ENCODE data around the gene LVRN.

LVRN gene

DNA sequence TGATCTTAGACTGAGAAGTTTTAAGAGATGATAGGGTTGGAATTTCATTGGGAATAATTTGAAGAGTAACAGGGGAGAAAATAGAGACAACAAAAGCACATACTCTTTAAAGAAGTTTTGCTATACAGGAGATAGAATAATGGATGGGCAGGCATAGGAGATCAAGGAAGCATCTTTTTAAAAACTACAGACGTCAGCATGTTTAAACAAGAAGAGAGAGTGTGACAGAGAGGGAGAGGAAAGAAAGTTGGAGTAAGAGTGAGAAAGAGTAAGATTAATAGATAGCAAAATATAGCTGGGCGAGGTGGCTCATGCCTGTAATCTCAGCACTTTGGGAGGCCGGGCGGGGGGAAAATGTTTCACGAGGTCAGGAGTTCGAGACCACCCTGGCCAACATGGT is 5.3 kb upstream of the LVRN start:
- no peak for DNase-seq (ENCODE audit: low spot score)

GRCh38 chr5:115961381-115962238 is 665 bp upstream of the LVRN start:
- no peak for DNase-seq (ENCODE audit: low spot score)

DNA sequence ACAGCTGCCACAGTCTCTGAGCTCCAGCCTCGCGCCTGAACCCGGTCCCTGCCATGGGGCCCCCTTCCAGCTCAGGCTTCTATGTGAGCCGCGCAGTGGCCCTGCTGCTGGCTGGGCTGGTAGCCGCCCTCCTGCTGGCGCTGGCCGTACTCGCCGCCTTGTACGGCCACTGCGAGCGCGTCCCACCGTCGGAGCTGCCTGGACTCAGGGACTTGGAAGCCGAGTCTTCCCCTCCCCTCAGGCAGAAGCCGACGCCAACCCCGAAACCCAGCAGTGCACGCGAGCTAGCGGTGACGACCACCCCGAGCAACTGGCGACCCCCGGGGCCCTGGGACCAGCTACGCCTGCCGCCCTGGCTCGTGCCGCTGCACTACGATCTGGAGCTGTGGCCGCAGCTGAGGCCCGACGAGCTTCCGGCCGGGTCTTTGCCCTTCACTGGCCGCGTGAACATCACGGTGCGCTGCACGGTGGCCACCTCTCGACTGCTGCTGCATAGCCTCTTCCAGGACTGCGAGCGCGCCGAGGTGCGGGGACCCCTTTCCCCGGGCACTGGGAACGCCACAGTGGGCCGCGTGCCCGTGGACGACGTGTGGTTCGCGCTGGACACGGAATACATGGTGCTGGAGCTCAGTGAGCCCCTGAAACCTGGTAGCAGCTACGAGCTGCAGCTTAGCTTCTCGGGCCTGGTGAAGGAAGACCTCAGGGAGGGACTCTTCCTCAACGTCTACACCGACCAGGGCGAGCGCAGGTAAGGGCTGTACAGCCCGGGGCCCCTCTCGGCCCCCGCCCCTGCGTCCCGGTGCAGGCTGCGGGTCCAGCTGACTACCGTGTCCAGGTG is 509 bp downstream of the LVRN start:
- DNase-seq (ENCODE audit: low spot score) = peak; percentile 60

DNA sequence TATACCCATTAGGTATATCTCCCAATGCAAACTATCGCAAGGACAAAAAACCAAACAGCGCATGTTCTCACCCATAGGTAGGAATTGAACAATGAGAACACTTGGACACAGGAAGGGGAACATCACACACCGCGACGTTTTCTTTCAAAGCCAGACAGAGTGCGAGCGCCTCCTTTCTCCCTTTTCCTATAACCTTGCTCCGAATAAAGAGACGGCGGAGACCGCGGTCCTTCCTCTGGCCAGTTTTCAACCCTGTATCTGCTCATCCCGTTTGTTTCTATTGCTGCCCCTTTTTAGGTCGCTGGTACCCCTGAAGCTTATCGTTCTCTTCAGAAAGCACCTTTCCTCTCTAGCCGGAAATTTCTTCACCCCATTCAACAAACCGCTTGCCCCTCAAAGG is 1.3 kb downstream of the LVRN start:
- no peak for DNase-seq (ENCODE audit: low spot score)

DNA sequence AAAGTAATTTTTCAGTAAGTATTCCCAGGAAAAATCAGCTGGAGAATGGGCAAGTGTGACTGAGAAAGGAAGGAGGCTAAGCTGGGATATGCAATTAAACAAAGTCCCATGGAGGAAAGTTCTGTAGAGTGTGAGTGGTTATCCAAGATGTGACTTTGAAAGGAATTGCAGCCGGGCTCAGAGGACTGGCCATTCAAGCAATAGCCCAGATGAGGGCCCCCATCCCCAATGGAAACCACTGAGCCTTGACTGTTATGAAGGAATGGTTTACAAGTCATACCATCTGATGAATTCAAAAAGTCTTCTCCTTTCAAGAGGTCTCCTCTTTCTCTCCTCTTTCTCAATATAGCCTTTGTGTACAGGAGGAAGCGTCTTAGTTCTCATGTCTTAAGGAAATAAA is 6.5 kb downstream of the LVRN start:
- no peak for DNase-seq (ENCODE audit: low spot score)

GRCh38 chr5:115977096-115977495 is 14.8 kb downstream of the LVRN start:
- DNase-seq (ENCODE audit: low spot score) = no peak

- no peak for DNase-seq (ENCODE audit: low spot score)
These were observed 15.7 kb downstream of the LVRN start for GRCh38 chr5:115977988-115978387.

GRCh38 chr5:115978779-115979178 is 16.5 kb downstream of the LVRN start:
- no peak for DNase-seq (ENCODE audit: low spot score)

DNA sequence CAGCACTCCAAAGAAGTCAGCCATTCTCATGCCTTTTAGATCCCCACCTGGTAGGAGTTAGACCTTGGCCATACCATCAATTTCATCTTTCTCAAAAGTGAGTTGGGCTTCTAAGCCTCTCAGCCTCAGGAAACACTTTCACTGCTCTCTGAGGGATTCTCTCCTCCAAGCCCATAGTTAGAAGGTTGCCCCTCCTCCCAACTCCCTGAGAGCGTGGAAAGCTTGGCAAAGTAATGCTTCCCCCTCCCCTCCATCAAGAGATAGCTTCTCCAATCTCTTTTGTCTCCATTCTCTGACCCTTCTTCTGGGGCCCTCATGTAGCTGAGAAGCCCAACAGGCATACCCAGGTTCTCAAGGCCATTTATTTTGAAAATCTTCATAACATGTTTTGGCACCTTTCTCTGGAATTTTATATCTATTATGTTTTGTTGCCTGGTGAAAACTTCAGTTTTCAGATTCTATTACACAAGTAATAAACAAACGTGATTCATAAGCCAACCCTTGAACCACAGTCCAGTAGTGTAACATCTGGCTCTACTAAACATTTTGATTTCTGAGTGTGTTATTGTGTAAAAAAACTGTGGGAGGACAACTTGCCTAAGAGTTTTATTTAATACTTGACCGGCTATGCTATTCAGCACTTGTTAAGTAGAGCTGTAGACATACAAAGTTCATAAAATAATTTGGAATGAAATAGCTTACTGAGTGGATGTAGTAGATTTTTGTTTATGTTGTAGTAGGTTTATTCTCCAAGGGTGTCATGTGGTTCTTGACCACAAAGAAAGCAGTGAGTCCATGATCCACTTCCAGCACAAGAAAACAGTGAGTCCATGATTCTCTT is 17.1 kb downstream of the LVRN start:
- DNase-seq (ENCODE audit: low spot score) = no peak

DNA sequence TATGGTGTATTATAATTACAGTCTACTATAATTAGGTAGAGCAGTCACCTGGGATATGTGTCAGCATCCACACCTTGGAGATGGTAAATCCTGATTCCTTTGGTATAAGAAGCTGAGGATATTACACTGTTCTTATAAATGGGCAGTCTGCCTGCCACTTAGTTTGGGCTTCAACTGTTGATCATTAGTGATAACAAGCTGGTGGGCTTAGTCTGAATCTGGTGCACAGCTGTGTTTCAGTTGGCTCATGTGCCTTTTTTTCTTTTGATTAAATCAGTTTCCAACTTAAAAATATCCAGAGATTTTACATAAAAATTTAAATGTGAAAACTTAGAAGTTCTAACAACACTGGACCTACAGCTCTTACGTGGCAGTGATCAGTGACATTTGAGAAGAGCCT is 21.2 kb downstream of the LVRN start:
- DNase-seq (ENCODE audit: low spot score) = no peak

DNA sequence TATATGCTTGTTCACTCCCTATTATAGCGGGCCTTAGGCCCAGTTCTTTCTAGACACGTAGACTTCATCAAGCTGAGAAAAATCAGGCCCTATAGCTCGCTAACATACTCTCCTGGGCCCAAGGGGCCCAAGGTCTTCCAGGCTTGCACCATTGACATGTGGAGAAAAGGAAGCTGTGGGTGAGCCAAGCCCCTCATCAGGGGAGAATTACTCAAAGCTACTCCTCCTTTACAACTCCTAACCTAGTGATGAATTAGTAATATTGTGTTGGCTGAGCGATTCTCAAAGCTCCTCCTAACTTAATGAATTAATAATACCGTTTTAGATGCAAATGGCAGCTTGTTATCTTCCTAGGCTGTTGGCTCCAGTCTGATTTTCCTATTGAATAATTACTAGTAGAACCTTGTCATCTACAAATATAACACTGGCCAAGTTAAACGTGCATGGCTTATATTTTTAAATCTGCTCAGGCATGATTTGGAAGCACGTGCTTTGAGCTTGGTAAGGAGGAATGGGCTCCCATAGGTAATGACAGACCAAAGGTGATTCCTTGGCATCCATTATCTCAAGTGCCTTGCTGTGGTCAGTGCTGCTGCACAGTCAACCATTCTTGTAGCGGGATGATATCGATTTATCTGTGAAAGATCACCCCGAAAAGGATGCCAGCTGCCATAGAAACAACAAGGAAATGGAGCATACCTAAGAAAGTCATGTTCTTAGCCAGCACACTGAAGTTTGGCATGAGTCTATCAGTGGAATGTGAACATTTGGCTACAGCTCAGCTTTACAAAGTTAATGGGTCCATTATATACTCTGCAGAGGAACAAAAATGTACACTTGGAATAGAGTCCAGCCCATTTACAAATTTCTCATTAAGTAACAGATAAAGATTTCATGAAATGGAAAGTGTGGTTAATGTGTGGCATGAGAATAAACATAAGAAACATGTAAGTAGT is 23.8 kb downstream of the LVRN start:
- no peak for DNase-seq (ENCODE audit: low spot score)

GRCh38 chr5:115988002-115988401 is 25.7 kb downstream of the LVRN start:
- no peak for DNase-seq (ENCODE audit: low spot score)

DNA sequence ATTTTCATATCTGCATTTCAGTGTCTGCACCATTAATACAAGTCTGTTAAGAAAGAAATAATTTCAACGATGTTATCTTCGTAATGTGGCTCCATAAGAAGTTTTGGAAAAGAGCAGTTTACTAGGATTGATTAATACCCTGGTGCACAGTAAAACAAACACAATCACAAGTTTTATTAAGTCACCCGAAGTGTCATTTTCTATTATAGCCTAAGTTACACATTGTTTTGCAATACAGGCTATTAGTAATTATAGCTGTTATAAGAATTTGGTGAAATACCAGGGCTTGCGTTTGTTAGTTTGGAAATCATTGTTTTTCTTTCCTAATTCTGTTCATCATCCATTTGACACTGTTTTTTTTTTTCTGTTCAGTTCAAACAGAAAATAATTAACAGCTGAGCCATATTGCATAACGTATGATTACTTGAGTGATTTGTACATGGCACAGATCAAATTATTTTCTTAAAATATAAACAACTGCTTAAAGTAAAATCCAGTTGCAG is 30.6 kb downstream of the LVRN start:
- DNase-seq (ENCODE audit: low spot score) = no peak

- DNase-seq (ENCODE audit: low spot score) = no peak
These were observed 33.1 kb downstream of the LVRN start for GRCh38 chr5:115995351-115995750.

DNA sequence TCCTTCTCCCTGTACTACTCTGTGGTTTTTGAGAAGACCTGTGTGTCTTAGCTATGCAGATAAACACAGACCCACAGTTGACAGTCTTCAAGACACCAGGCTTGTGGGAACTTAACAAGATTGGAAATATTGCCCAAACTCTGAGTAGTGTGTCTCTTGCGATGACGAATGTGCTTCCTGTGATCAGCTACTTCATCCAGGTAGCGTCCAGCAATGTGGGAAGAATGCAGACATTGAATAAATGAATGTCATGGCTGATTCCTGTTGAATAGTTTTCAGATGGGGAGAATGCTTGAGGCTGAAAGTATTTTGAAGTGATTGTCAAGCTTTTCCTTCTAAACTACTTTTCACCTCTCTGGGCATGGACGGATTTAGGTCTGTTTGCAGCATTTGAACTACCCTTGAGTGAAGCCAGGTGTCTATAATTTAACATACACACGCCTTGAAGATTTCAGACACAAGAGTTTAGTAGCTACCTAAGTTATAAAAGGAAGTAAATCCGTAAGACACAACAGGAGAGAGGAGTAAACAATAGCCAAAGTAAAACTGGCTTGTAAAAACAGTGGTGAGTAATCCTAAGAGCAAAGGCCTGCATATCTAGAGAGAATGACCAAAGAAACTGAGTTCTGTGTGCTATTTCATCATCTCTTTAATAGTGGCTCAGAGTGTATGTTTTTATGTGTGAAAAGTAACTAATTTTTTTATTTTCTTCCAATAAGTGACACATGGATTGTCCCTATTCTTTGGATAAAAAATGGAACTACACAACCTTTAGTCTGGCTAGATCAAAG is 40.0 kb downstream of the LVRN start:
- no peak for DNase-seq (ENCODE audit: low spot score)

DNA sequence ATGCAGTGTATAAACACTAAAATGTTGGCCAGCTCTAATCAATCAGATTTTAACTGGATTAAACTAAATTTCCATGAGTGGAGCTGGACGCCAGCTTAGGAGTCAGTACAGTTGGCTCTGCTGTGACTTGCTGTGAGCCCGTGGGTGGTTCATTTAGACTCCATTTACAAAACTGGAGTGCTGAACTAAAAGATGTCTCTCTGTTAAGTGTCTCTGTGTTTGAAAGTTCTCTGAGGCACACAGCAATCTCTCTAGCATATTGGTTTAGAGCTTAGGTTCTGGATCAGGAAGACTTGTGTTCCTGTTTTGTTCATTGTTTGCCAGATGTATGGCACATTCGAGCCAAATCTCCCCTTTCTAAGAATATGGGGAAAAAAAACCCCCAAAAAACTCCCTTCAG is 42.0 kb downstream of the LVRN start:
- no peak for DNase-seq (ENCODE audit: low spot score)

- no peak for DNase-seq (ENCODE audit: low spot score)
These were observed 47.5 kb downstream of the LVRN start for GRCh38 chr5:116009806-116010205.

DNA sequence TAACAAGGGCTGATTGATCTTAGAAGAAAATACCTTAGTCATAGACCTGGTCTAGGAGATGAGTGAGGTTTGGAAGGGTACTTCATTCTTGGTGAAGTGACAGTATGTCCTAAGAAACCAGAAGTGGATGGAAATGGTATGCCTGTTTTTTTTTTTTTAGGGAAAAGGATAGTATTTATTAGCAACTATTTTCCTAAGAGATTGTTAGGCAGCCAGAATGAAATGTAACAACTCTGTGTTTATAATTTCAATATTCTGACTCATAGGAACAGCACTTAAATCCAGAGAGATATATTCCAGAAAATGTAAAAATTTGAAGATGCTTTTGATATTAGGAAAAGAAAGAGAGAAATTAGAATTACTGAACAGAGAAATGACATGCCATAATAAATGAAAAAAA is 48.8 kb downstream of the LVRN start:
- no peak for DNase-seq (ENCODE audit: low spot score)

- no peak for DNase-seq (ENCODE audit: low spot score)
These were observed 51.0 kb downstream of the LVRN start for GRCh38 chr5:116013207-116013785.

- no peak for DNase-seq (ENCODE audit: low spot score)
These were observed 51.7 kb downstream of the LVRN start for GRCh38 chr5:116013936-116014335.

Measured in ecto neural progenitor cell (in vitro differentiated cells).